HG02970 (cell line): Measurements from ENCODE around the gene RIIAD1.
A peak's percentile ranks its signal among the peaks of the same experiment; 100 is the strongest.
"Not testable (repeated sequence)": the region's sequence is repeated elsewhere in the genome, so short reads cannot be mapped to it uniquely, and the experiment has no call there.

Experiments
- ATAC-seq: cut with Tn5 transposase; IDR thresholded peaks from one replicate; pipeline ENCODE4 v1.9.1; 2021; ENCODE audit warnings: mild to moderate bottlenecking, moderate library complexity, moderate number of reproducible peaks; ENCODE audit not compliant: unreplicated experiment, low FRiP score

The RIIAD1 gene

DNA sequence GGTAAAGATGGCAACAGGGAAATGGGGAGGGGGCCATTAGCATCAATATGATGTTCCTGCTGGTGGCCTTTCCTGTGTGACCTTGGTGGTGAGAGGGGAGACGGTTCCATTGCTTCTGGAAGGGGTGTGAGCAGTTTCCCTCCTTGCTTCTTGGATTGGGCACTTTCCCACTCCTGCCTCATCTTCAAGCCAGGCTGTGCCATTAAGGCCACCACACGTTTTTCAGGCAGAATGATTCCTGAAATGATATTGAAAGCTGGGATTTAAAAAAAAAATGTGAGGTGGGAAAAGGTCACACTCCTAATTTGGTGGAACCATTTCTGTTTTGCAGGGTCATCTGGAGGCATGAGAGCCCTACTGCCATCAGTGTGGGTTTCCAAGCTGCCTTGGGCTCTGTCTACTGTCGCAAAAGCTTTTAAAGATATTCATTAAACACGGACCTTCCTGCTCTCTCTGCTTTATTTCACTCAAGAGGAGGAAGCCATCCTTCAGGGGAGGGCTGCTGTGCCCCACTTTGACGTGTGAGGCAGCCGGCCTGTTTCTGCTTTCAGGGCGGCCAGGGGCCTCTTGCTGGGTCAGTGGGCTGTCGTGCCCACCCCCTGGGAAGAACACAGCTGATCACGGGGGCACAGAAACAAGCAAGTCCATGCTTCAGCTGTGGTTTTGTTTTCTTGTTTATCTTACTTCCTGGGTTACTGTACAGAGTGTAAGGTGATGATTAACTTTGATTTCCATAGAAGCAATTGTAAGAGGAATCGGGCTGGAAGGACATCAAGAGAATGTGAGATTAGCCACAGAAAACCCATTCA, 8.0 kb downstream of the RIIAD1 start:
- no peak for ATAC-seq

DNA sequence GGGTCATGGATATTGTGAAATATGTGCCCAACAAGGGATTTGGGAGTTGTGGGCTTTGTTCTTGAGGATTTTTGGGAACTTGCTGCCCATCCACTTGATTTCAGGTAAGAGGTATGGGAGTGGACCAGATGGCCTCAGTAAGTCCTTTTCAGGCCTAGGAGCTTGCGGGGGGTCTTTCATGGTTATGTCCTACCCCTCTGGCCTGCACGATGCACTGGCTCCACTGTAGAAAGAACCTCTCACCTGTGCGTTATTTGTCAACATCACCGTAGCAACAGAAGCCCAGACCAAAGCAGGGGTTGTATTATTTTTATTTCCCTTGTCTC, 8.6 kb downstream of the RIIAD1 start:
- no peak for ATAC-seq

DNA sequence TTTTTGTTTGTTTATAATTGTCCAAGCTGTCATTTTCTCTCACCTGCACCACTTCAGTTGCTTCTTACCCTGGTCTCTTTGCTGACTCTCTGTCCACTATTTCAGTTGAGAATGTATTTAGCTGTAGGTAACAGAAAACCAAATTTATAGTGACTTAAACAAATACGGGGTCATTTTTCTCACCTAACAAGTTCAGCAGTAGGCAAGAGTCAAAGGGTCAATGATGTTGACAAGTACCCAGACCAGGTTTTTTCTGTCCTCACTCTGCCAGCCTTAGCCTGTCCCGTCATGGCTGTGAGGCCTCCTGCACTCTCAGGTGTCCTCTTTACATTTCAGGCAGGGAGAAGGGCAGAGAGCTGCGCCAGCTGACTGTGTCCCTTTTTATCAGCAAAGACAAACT, 11.8 kb downstream of the RIIAD1 start:
- no peak for ATAC-seq

DNA sequence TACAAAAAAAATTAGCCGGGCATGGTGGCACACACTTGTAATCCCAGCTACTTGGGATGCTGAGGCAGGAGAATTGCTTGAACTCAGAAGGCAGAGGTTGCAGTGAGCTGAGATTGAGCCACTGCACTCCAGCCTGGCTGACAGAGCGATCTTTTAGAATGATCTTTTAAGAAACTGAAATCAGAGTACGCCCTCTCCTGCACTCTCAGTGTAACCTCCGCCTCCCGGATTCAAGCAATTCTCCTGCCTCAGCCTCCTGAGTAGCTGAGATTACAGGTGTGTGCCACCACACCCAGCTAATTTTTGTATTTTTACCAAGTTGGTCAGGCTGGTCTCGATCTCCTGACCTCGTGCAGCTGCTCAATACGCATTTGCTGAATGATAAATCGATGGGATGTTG, 12.7 kb downstream of the RIIAD1 start:
- not testable (repeated sequence) for ATAC-seq

DNA sequence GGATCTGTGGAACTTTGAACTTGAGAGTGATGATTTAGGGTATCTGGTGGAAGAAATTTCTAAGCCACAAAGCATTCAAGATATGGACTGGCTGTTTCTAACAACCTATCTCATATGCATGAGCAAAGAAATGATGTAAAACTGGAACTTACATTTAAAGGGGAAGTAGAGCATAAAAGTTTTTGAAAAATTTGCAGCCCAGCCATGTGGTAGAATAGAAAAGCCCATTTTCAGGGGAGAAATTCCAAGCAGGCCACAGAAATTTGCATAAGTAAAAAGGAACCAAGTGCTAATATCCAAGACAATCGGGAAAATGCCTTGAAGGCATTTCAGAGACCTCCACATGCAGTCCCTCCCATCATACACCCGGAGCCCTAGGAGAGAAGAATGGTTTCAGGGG, 15.7 kb downstream of the RIIAD1 start:
- ATAC-seq: no peak

DNA sequence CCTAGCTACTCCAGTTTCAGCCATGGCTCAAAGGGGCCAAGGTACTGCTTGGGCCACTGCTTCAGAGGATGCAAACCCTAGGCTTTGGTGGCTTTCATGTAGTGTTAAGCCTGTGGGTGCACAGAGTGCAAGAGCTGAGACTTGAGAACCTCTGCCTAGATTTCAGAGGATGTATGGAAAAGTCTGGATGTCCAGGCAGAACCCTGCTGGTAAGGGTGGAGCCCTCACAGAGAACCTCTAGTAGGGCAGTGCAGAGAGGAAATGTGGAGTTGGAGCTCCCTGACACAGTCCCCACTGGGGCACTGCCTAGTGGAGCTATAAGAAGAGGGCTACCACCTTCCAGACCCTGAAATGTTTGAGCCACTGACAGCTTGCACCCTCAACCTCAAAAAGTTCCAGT, 16.2 kb downstream of the RIIAD1 start:
- ATAC-seq: no peak

DNA sequence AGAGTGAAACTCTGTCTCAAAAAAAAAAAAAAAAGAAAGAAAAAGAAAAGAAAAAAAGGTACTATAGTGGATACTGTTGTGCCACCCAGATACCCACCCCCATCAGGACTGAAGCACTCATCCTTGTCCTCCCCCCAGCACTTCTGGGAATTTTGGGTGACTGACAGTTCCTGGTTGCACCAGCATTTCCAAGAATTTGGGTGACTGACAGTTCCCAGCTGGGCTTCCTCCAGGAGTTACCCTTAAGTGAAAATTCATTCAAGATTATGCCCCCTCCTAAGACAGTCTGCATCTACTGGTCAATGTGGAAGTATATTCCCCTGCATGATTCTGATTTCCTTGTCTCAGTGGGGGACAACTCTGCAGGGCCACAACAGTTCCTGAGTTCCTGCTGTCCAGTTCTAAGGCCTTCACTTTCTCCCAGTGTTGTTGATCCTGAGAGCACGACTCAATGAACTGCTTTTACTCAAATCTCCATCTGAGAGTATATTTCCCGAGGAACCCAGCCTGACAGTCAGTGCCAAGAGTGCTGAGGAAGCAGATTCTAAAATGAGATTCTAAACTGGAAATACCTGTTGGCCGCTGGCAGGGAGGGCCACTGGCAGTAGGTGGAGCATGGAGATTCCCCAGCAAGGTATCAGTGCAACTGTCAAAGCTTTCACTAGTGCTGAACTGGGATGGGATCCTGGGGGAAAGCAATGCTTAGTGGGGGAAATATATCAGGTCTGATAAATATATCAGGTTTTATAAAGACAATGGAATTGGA, 18.5 kb downstream of the RIIAD1 start:
- no peak for ATAC-seq

DNA sequence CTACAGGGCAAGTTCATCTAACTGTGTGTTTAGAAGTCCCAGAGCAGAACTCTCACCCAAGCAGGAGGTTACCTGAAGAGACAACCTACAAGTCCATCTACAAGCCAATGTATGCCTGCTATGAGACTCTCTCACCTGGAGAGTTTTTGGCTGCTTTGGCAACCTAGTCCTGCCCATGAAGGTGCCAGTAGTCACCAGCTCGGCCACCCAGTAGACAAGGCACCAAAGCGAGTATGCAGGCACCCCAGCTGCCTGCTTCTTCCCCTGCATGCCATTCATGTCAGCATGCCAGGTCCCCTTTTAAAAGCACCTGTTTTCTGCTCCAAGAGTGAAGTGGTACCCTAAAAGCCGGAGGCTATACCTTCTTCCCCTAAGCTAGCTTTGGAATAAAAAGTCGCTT, 20.2 kb downstream of the RIIAD1 start:
- no peak for ATAC-seq

DNA sequence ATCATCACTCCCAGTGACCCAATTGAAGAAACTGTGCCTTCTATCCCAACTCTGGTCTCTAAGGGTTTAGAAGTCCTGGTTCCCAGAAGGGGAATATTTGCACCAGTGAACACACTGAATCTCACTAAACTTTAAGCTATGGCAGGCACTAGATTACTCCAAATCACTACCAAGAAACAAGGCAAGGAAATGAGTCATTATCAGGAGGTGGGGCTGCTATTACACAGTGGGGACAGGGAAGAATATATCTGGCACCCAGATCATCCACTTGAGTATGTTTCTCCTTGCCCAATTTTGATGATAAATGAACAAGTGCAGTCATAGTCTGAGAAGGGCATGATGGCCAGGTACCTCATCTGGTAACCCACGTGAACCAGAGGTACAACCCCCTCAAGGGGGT, 35.0 kb downstream of the RIIAD1 start:
- no peak for ATAC-seq

DNA sequence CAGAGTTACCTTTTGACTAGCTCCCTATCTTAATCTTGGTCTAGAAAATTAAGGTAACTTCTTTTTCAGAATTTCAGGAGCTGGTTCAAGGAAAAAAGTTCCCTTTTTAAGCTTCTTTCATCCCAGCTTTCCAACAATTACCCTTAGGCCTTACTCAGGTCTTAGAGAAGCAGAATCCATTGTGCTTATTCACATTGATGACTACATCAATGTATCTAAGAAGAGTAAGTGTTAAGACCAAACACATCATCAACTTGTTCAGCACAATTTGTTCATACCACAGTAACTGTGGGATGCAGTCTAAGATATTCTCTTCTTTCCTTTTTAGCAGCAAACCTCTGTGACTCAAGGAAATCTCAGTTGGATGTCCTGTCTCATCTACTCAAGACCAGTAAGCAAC, 37.9 kb downstream of the RIIAD1 start:
- no peak for ATAC-seq

DNA sequence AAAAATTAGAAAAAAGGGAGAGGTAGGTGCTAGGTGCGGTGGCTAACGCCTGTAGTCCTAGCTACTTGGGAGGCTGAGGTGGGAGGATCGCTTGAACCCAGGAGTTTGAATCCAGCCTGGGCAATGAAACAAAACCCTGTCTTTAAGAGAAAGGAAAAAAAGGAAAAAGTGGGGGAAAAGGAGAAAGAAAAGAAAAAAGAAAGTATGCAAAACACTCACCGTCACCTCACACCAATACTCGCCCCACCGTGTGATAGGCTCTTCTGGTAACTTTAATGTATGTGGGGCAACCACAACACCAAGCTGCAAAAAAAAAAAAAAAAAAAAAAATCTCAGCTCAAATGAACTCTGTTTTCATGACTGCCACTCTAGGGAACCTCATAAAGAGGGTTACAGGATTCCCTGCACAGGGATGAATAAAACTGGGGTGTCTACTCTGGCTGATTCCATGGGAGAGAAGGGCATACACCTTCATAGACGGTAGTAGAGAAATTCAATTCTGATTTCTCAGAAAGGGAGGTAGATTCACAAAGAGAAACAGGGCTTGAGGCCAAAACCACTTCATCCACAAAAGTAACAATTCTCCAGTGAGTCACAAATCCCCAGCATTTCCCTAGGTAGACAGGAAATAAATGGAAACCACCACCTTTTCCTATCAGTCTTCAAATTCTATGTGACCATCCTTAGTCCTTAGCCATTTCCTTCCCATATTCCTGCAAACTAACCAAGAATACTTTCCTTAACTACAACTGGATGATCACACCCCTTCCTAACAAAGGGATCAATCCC, 39.5 kb downstream of the RIIAD1 start:
- no peak for ATAC-seq

DNA sequence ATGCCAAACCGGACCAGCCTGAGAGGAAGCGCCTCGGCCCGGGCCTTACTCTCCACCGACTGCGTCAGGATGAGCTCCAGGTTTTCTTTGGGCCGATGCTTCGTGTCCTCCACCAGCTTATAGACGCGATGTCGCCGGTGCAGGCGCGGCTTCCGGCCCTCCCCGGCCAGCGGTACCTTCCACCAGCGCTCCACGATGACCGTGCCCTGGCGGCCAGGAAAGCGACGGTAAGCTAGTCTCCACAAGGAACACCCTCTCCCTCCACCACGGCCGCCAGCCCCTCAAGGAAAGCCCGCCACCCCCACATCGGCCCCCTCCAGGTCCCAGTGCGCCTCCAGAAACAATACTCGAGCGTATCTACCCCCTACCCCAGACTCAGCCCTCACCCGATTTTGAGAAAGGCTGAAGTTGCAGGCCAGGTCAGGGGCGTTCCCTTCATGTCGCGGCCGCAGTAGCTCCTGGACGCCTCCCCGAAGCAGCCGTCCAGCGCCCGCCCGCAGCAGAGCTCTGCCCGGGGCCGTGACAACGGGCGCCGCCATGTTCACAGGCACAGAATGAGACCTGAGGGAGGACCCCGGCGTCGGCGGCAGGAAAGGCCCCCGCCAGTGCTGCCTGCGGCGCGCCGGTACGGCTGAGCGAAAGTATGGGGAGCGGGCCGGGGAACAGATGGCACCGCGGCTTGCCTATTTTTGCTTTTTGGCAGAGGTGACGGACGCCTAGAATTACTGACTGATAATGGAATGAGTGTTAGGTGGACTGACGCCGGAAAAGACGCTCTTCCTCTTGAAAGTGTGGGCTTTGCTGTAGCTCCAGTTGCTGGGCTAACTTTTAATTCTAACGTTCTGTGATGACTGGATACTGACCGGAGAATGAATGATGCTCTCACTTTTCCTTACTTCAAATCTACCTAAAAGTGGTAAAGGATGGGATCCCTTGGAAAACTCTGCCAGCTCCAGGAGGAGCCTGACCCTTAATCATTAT, 41.9 kb downstream of the RIIAD1 start, which contains the start of gene MRPL9:
TSS of gene MRPL9 (minus strand) at position 556 of the 981 bp plus-strand sequence. CDS start at position 539, 17 bp downstream.
- peak; percentile 80 for ATAC-seq

DNA sequence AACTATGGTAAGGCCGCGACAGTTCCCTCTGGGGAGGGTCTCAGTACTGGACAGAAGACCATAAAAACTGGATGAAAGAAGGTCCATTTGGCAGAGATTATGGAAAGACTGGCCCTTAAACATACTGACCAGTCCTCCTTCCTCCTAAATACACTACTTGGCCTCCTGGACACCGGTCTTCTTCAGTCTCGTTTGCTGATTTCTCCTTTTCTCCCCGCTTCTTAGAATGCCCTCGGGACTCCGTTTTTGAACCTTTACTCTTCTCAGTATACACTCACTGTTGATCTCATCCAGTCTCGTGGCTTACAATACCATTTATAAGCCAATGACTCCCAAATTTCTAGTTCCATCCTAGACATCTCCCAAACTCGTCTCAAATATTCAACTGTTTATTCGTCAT, 42.7 kb downstream of the RIIAD1 start:
- no peak for ATAC-seq

DNA sequence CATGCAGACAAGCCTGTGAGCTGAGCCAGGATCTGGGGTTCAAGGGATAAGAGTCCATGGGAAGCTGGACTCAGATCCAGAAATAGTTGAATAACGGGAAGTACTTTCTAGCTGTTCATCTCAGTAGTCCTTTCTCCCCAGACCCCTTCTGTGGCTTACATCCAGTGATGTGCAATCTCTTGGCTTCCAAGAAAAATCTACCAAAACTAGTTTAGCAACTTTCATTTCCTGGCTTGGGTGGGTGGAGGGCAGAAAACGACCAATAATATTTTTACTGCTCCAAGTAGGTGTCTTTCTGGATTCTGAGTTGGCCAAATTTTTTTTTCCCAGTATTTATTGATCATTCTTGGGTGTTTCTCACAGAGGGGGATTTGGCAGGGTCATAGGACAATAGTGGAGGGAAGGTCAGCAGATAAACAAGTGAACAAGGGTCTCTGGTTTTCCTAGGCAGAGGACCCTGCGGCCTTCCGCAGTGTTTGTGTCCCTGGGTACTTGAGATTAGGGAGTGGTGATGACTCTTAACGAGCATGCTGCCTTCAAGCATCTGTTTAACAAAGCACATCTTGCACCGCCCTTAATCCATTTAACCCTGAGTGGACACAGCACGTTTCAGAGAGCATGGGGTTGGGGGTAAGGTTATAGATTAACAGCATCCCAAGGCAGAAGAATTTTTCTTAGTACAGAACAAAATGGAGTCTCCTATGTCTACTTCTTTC, 47.2 kb downstream of the RIIAD1 start:
- not testable (repeated sequence) for ATAC-seq

DNA sequence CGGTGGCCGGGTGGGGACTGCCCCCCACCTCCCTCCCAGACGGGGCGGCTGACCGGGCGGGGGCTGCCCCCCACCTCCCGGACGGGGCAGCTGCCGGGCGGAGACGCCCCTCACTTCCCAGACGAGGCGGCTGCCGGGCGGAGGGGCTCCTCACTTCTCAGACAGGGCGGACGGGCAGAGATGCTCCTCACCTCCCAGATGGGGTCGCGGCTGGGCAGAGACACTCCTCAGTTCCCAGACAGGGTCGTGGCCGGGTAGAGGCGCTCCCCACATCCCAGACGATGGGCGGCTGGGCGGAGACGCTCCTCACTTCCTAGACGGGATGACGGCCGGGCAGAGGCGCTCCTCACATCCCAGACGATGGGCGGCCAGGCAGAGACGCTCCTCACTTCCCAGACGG, 47.9 kb downstream of the RIIAD1 start:
- not testable (repeated sequence) for ATAC-seq

DNA sequence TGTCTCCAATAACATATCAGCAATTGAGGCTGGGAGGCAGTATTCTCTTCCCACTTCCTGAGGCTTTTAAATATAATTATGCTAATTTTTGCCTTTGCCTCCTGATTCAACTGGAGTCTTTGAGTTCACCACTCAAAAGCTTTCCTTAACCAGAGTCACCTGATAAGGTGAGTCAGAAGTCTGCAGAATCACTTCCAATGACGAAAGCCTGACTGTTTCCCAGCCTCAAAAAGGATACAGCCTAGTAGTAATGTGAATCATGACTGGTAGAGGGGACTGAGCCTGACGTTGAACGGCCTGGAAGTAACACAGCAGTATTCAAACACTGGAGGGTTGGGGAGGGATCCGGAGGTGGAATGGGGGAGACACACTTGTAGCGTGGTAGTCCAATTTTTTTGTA, 52.4 kb downstream of the RIIAD1 start:
- ATAC-seq: no peak

DNA sequence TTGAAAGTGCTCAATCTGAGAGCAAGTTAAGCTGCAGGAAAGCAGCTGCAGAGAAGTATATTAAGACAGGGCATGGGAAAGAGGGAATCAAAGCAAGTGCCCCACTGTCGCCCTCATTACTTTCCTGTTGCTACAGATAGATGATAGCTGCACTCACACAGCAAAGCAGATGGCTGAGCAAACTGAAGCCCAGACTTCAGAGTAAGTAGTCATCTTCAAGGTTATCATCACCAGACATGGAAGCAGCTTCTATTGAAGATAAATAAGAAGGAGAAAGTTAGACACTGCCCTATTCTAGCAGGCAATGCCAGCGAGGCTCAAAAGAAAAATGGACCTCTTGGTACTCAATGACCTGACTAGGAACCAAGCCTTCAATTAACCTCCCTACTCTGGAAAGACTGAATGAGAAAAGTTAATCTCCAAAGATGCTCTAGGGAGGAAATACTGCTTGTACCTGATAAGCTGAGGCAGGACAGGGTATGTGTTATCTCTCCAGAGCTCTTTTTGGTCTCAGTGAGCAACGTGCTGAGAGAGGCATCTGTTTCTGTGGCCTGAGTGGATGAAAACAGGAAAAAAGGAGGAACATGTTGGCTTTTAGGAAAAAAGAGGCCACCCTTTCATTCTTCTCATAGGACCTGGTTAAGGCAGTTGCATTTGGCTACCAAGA, 53.1 kb downstream of the RIIAD1 start:
- ATAC-seq: no peak

DNA sequence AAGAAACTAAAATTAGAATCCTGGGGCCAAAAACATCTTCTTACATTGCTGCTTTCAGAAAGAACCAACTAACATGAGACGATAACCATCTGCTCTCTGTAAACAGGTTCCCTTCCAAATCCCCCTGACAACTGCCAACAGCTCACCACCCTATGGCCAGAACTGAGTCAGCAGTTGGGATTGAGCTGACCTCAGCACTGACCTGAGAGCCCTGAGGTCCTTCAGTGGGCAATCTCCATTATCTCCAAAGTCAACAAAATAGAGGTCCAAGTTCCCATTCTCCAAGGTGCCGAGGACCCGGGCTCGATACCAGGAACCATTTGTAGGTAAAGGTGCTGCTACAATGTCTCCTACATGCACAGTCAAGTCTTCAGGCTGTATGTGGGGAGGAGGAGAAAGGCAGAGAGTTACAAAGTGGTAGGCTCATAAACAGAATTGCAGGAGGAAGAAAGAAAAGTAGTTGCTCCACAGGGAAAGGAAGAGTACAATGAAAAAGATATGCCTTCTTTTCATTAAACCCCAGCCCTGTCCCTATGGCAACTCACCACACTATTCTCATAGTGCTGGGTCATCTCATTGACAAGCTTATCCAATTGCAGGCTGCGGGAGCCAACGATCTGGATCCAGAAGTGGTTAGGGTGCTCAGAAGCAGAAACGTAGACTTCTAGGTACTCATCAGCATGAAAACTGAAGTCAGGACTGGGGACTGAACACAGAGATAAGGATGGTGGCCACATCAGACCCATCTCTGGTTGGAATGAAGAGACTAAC, 54.8 kb downstream of the RIIAD1 start:
- no peak for ATAC-seq
